ENCODE measurements around the gene BRAF.
"Not testable (repeated sequence)": the region's sequence is repeated elsewhere in the genome, so short reads cannot be mapped to it uniquely, and the experiment has no call there.

The BRAF gene

DNA sequence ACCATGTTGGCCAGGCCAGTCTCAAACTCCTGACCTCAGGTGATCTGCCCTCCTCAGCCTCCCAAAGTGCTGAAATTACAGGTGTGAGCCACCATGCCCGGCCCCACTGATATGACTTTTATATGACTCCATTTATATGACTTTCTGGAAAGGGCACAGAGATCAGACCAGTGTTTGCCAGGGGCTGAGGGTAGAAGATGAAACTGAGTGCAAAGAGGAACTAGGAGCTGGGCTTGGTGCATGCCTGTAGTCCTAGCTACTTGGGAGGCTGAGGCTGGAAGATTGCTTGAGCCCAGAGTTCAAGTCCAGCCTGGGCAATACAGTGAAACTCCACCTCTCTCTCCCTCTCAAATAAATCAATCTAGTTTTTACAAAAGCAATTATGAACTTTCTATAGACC lies 7.5 kb downstream of the BRAF start:
- DNase-seq (ENCODE audit: low read depth) = no peak
- TF ChIP-seq, protein P1, sequence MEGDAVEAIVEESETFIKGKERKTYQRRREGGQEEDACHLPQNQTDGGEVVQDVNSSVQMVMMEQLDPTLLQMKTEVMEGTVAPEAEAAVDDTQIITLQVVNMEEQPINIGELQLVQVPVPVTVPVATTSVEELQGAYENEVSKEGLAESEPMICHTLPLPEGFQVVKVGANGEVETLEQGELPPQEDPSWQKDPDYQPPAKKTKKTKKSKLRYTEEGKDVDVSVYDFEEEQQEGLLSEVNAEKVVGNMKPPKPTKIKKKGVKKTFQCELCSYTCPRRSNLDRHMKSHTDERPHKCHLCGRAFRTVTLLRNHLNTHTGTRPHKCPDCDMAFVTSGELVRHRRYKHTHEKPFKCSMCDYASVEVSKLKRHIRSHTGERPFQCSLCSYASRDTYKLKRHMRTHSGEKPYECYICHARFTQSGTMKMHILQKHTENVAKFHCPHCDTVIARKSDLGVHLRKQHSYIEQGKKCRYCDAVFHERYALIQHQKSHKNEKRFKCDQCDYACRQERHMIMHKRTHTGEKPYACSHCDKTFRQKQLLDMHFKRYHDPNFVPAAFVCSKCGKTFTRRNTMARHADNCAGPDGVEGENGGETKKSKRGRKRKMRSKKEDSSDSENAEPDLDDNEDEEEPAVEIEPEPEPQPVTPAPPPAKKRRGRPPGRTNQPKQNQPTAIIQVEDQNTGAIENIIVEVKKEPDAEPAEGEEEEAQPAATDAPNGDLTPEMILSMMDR (conservative IDR thresholded peaks at IDR 0.05; ENCODE audit: control insufficient read depth, insufficient read depth, low read depth, low read length) = no peak
- no peak overlapping the region for H3K4me3 ChIP-seq (ENCODE audit: control insufficient read depth, low read depth, low read length)

GRCh38 chr7:140915935-140916555 lies 8.7 kb downstream of the BRAF start:
- no peak for DNase-seq (ENCODE audit: low read depth)
- no peak overlapping the region for H3K4me3 ChIP-seq (ENCODE audit: control insufficient read depth, low read depth, low read length)
- TF ChIP-seq, protein P1 (conservative IDR thresholded peaks at IDR 0.05; ENCODE audit: control insufficient read depth, insufficient read depth, low read depth, low read length) = no peak

DNA sequence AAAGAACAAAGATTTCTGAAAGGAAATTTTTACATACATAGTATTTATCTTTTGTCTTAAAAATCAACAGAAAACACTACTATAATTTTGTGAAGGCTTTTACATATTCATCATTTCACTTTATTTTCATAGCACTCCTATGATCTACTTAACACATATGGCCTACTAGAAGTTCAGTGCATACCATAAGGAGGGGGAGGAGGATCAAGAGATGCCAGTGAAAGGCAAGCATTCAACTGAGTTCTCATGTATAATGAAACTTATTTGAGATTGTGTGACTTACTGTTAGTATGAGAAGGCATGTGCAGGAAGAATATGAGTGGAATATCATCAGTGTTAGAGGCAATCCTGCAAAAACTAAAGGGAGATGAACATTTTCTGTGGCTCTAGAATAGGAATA lies 10.6 kb downstream of the BRAF start:
- DNase-seq (ENCODE audit: low read depth) = no peak
- TF ChIP-seq, protein P1 (conservative IDR thresholded peaks at IDR 0.05; ENCODE audit: control insufficient read depth, insufficient read depth, low read depth, low read length) = no peak
- no peak overlapping the region for H3K4me3 ChIP-seq (ENCODE audit: control insufficient read depth, low read depth, low read length)

- not testable (repeated sequence) for DNase-seq (ENCODE audit: low read depth); H3K4me3 ChIP-seq (ENCODE audit: control insufficient read depth, low read depth, low read length)
Observed at GRCh38 chr7:140913596-140913928, 11.2 kb downstream of the BRAF start.

GRCh38 chr7:140911746-140912145 lies 13.0 kb downstream of the BRAF start:
- TF ChIP-seq, protein P1 (conservative IDR thresholded peaks at IDR 0.05; ENCODE audit: control insufficient read depth, insufficient read depth, low read depth, low read length) = no peak
- H3K4me3 ChIP-seq (ENCODE audit: control insufficient read depth, low read depth, low read length) = no peak overlapping the region

GRCh38 chr7:140909476-140910161 lies 15.1 kb downstream of the BRAF start:
- no peak overlapping the region for H3K4me3 ChIP-seq (ENCODE audit: control insufficient read depth, low read depth, low read length)
- no peak for DNase-seq (ENCODE audit: low read depth)
- TF ChIP-seq, protein P1 (conservative IDR thresholded peaks at IDR 0.05; ENCODE audit: control insufficient read depth, insufficient read depth, low read depth, low read length) = no peak

More at GRCh38 chr7:140911746-140912145, 13.0 kb downstream of the BRAF start:
- DNase-seq (ENCODE audit: low read depth) = peak; percentile 15

- TF ChIP-seq, protein P1 (conservative IDR thresholded peaks at IDR 0.05; ENCODE audit: control insufficient read depth, insufficient read depth, low read depth, low read length) = no peak
- DNase-seq (ENCODE audit: low read depth) = no peak
- H3K4me3 ChIP-seq (ENCODE audit: control insufficient read depth, low read depth, low read length) = no peak overlapping the region
Observed at GRCh38 chr7:140908361-140908760, 16.4 kb downstream of the BRAF start.
